NCI-H2029 (cell line): ENCODE results near the gene LENG9.
"Not testable (repeated sequence)": the region's sequence is repeated elsewhere in the genome, so short reads cannot be mapped to it uniquely, and the experiment has no call there.

Experiments used
- DNase-seq: peaks from one replicate; lab custom pipeline; 2025; lab: John Stamatoyannopoulos, UW

LENG9 gene

GRCh38 chr19:54478677-54479266 lies 15.2 kb upstream of the LENG9 start:
- peak; percentile 19 for DNase-seq

GRCh38 chr19:54477650-54478049 lies 14.1 kb upstream of the LENG9 start:
- DNase-seq: no peak

GRCh38 chr19:54475706-54476105 lies 12.1 kb upstream of the LENG9 start:
- no peak for DNase-seq

- DNase-seq: no peak
These were observed 10.4 kb upstream of the LENG9 start for GRCh38 chr19:54473892-54474372.

- DNase-seq: no peak
These were observed 9.7 kb upstream of the LENG9 start, which contains the start of gene CDC42EP5 for GRCh38 chr19:54473071-54473891. TSS of gene CDC42EP5 (minus strand) at chr19:54473296. CDS start at chr19:54465547, 7,749 bp downstream.

- no peak for DNase-seq
These were observed 7.6 kb upstream of the LENG9 start for GRCh38 chr19:54470991-54471782.

- no peak for DNase-seq
These were observed 6.8 kb upstream of the LENG9 start for GRCh38 chr19:54470276-54470887.

- no peak for DNase-seq
These were observed 5.9 kb upstream of the LENG9 start for GRCh38 chr19:54469496-54469934.

- DNase-seq: not testable (repeated sequence)
These were observed 2.5 kb upstream of the LENG9 start for GRCh38 chr19:54466110-54466480.

GRCh38 chr19:54465426-54466109 lies 2.0 kb upstream of the LENG9 start:
- DNase-seq: no peak

GRCh38 chr19:54464630-54465425 lies 1.2 kb upstream of the LENG9 start:
- peak; percentile 78 for DNase-seq

- peak; percentile 98 for DNase-seq
These were observed 559 bp upstream of the LENG9 start for GRCh38 chr19:54464044-54464629.

GRCh38 chr19:54462655-54463530 lies 685 bp downstream of the LENG9 start:
- peak; percentile 35 for DNase-seq

- no peak for DNase-seq
These were observed 1.4 kb downstream of the LENG9 start for GRCh38 chr19:54462047-54462654.

GRCh38 chr19:54461613-54462012 lies 2.0 kb downstream of the LENG9 start:
- no peak for DNase-seq

GRCh38 chr19:54461210-54461609 lies 2.4 kb downstream of the LENG9 start:
- DNase-seq: no peak

- DNase-seq: no peak
These were observed 3.2 kb downstream of the LENG9 start for GRCh38 chr19:54460230-54461005.
